ENCODE results near the gene CPSF3.

GRCh38 chr2:9519250-9519649 lies 95.8 kb downstream of the CPSF3 start:
- TF ChIP-seq KLF7 (tag by site-specific recombination; IDR thresholded peaks at IDR 0.05; ENCODE audit: borderline replicate concordance): no peak
- no peak for TF ChIP-seq CTCF (tag by site-specific recombination; IDR thresholded peaks at IDR 0.05)
- TF ChIP-seq HOXA7 (CRISPR knock-in tag; IDR thresholded peaks at IDR 0.05; ENCODE audit: borderline replicate concordance): no peak
- no peak for TF ChIP-seq ZNF114 (tag by site-specific recombination; IDR thresholded peaks at IDR 0.05)
- no peak for TF ChIP-seq ZNF24 (tag by site-specific recombination; IDR thresholded peaks at IDR 0.05)
- TF ChIP-seq ZNF660 (tag by site-specific recombination; IDR thresholded peaks at IDR 0.05): no peak
